Hypothalamus (tissue), 51 donors: ENCODE results near the gene FAM193B.
A peak's percentile ranks its signal among the peaks of the same experiment; 100 is the strongest.
"Not testable (repeated sequence)": the region's sequence is repeated elsewhere in the genome, so short reads cannot be mapped to it uniquely, and the experiment has no call there.

Experiments
- DNase-seq, 51 donors: peaks; one replicate each; lab custom pipeline; 2025; lab: John Stamatoyannopoulos, UW

FAM193B gene

DNA sequence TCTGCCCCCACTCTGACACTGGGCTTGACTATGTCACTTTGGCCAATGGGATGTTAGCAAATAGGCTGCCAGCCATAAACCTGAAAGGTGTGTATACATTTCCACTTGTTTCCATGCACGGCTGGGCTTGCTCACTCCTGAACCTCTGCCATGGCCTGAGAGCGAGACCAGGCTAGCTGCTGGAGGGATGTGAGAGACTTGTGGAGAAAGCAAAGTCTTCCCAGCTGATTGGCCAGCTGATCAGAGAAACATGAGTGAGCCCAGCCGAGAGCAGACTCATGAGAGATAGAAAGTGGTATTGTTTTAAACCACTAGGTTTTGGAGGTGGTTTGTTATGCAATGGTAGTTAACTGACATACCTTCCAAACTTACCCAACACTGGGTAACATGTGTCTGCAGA, 13.9 kb downstream of the FAM193B start:
- DNase-seq, result no peak

DNA sequence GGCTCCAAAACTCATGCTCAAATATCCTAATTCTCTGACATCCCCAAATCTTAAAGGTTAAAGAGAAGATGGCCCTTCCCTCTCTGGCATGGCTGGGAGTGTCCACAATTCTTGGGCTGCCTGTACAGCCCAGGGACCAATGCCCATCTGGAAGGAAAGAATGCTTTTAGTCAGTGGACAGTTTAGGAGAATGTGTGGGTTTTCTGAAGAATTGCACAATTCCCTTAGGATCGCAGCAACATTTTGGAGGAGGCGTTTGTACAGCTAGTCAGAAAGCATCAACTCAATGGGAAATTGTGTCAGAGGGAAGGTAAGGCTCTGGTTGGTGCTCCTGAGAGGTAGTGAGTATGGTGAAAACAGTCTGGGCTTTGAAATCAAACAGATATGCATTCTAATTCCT, 15.0 kb downstream of the FAM193B start:
- DNase-seq, result no peak

DNA sequence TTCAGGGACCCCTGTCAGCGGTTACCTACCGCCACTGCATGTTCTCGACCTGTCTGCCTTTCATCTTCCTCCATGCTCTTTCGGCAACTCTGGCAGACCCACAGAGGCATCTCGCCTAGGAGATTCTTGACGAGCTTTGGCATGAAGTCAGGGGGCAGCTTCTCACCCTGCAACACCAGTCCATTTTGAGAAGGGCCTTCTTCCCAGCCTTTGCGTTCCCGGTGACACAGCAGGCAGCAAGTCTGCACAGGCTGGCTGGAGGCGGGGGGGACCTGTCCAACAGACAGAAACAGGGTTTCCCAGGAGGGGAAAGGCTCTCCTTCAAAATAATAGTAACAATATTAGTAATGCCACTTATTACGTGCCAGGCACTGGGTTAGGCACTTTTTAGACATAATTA, 15.5 kb downstream of the FAM193B start:
- no peak for DNase-seq

DNA sequence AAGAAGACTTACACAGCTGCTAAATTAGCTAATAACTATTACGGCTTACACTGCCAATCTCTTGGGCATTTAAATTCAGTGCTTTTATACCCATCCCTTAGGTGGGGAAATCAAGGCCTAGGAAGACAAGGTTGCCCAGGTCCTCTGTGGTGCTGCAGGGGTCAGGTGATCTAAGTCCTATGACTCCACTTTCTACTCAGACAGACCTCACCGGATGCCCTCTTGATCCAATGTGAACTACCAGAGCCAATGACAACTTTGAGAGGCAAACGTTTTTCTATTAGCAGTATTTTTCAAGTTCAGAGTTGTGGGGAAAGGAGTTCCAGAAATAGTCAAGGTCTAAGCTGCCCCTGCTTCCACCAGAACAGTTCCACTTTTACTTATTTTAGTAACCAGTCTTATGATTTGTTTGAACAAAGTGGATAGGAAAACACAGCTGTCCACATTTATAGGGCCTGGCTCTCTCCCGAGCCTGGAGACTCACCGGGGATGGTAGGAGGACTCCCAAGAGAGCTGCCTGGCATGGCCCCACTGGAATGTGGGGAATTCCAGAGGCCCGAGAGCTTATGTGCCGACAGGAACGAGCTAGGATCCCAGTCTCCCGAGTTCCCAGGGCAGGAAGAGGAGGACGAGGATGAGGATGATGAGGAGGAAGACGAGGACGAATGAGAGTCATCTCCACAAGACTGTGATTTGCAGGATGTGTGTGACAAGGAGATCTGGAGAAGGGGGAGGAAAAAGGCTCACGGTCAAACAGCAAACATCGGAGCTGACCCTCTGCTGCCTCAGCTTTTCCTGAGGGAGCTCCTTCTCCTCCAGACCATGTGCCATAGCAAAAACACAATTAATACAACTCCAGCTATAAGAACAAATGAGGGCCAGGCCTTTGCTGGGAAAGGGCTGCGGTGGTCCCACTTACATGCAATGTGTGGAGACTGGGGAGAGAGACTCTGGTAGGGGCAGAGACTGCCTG, 16.7 kb downstream of the FAM193B start:
- no peak for DNase-seq

DNA sequence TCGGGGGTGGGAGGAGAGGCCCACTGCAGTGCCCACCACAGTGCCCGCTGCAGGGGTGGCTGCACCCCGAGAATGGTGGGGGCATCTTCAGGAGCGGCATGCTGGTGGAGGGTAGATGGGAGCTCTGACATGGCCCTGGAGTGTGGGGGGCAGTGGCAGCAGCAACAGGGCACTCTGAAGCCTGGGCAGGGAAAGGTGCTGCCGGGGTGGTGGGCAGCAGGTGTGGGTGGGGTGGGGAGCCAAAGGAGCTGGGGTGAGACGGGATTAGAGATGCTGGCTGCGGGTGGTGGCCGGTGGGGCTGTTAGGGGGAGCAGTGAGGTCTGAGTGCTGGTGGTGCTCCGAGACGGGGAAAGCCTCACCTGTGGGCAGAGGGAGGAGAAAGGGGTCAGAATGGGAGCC, 18.0 kb downstream of the FAM193B start:
- DNase-seq, result no peak

DNA sequence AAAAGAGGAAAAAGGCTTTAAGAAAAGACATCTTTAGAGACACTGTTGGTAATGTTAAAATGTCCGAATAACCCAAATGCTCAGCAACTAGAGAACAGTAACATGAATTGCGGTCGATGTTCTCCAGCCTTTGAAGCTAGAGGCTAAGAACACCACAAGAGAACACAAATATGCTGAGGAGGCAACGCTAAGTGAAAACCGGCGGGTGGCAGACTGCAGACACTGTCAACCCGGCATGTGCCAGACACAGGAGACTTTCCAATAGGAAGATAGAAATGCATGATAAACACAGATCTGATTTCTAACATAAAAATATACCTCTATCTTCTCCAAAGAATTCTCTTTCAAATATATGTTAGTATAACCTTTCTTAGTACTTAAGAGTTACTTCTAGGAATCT, 19.2 kb downstream of the FAM193B start:
- peak in 2 of 51 donors; percentile 3 to 34 for DNase-seq

DNA sequence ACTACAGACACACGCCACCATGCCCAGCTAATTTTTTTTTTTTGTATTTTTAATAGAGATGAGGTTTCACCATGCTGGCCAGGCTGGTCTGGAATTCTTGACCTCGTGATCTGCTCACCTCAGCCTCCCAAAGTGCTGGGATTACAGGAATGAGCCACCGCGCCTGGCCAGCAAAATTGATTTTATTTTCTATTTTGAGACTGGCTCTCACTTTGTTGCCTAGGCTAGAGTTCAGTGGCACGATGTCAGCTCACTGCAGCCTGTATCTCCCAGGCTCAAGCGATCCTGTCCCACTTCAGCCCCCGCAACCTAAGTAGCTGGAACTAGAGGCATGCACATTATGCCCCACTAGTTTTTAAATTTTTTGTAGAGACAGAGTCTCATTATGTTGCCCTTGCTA, 19.9 kb downstream of the FAM193B start:
- not testable (repeated sequence) for DNase-seq

DNA sequence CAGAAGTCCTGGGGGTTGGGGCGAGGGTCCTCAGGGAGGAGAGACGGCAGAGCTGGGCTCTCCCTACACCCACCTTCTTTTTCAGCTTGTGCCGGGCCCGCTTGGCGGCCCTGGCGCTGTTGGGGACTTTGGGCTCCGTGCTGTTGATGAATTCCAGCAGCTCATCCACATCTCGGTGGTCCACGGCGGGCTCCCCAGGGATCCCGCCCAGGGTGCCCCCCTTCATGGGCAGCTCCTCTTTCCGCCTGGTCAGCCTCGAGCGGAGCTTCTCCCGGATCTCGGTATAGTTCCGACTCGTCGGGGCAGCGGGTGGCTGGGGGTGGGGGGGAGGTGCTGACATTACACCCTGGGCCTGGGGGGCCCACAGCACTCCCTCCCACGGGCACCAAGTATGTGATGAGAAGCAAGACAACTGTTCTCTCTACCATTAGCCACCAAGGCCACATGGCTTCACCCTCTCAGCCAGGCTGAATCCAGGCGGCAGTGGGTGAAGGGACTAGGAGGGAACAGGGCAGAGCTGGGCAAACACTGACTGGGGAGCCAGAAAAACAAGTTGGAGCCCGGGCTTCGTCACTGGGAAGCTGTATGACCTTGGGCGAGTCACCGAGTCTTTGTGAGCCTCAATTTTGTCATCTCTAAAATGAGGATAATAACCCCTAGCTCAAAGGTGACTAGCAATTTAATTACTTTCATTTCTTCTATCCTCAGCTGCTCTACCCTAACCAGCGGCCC, 23.0 kb downstream of the FAM193B start:
- no peak for DNase-seq

DNA sequence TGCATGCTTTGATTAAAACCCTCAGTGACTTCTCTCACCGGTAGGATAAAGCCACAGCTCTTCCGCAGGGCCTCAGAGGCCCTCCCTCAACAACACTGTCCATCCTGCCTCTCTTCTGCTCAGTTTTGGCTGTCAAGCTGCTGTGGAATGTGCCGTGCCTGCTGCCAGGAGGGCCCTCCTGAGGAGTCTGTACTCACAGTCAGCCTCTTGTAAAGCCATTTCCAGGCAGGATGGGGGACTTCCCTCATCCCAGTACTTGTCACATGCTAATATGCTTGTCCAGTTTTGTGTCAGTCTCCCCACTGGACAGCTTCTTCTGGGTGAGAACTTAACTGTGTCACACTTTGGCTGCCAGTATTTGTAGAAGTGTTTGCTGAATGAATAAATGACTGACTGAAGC, 23.7 kb downstream of the FAM193B start:
- DNase-seq, result no peak

DNA sequence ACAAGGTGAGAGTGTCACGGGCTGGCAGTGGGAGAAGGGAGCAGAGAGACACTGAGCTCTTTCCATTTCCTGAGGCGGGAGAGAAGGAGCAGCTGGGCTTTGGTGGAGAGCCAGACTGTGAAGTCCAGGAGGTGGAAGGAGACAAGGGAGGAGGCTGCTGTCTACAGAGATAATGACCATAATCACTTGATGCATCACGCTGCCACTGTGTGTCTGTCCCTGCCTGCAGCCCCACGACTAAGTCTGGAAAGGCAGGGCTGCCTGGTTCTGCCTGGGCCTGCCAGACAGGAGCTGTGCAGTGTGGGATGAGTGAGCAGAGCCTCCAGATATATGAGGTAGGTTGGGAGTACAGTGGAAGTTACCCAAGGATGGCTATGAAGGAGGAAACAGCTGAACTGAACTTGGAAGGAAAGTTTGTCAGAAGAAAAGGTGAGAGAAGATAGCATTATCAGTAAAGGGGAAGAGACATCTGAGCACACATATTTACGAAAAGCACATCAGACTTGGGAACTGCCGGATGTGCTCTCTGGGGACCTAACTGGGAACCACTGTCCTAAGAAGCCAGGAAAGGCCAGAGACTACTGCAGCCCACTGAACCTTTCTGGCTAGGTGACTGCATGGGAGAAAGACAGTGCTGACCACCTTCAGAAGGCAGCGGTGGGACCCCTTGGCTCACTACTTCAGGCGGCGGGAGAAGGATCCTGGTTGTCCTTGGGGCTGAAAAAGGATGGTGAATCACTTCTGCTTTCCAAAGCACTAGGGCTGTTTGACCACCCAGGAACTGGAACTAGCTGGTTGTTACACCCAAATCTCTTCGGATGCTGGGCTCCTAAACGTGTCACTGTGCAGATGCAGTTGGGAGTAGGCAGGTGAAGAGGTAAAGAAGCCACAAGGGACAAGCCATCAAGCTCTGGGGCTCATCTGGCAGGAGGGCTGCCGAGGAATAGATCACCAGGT, 24.8 kb downstream of the FAM193B start:
- DNase-seq, result peak in 1 of 51 donors; percentile 51

DNA sequence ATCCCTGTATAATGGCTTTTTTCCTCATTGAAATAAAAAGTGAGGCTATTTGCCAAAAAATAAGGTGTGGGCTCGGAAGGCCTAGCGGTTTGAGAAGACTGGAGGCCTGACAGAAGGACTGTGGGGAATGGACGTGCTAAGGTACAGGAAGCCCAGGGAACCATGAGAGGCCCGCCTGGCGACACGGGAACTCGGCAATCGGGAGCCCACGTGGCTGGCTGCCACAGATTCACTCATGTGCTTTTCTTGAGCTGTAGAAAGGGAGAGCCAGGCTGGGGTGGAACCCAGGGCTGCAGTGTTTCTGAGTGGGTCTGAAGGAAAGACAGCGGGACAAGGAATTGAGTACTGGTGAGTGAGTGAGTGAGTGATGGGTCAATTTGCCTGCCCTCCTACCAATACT, 25.7 kb downstream of the FAM193B start:
- no peak for DNase-seq

DNA sequence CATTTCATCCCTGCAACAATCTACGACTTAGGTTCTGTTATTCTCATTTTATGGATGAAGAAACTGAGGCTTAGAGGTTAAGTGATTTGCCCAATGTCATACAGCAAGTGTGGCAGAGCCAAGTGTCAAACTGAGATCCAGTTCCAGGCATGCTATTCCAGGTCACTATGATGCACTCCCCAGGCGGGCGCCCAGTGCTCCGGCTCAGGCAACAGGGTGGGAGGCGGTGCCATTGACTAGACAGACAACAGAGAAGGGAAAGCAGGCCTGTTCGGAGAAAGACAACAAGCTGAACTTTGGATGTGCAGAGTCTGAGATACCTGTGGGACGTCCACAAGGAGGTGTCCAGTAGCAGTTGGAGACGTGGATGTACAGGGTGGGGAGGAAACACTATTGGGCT, 26.8 kb downstream of the FAM193B start:
- no peak for DNase-seq

DNA sequence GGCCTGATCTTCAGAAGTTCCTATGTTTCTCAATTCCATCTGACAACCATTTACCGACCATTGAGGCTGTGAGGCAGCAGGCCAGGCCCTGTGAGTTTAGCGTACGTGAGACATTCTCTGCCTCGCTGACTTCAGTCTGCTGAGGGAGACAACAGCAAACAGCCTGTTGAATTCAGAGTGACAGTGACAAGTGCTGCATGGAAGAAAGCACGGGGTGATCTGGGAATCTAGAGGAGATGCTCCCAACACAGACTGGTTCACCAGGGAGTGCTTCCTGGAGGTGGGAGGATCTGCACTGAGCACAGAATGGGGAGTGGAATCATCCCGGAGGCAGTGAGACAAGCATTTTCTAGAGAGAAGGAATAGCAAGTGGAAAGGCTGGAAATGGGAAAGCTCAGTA, 27.6 kb downstream of the FAM193B start:
- no peak for DNase-seq

DNA sequence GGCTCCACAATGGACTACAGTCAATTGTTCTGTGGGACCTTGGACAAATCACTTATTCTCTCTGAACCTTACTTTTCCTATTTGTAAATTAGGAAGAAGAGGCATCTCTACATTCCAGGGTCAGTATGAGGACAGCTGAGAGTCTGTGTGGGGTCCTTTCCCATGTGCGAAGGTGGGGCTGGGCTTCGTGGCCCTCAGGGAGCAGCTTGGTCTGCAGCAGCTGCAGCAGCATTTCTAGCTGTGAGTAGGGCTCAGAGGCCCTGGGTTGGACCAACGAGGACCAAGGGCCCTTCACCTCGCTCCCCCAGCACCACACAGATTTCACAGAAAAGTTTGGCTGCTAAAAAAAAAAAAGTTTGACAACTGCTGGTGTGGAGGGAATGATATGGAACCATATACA, 28.2 kb downstream of the FAM193B start:
- DNase-seq, result no peak

DNA sequence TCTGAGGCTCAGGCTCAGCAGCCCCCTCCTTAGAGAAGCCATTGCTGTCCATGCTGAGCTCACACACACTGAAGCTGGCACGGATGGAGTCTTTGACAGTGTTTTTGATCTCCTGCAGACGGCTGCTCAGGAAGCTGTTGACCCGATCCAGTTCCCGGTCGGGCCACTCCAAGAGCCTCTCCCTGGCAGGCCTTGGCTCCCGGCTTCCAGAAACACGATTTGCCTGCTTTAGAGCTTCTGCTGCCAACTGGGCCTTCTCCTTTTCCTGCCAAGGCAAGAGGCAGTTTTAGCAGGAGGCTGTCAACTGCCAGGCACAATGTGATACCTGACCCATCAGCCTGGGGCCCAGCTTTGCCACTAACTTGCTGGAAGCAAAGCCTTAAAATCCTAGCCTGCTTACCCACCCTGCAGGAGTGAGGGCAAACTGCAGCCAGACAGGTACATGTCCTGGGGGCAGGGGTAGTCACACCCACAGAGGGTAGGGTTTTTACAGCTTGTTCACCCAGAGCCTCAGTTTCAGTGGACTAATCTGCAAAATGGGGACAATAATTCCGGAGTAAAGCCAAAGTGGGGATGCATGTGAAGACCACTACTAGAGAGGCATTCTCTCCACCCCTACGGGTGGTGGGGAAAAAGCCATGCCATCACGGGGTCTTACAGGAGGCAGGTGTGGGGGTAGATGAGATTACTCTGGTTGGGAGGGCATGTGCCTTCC, 29.3 kb downstream of the FAM193B start:
- peak in 2 of 51 donors; percentile 15 to 22 for DNase-seq

DNA sequence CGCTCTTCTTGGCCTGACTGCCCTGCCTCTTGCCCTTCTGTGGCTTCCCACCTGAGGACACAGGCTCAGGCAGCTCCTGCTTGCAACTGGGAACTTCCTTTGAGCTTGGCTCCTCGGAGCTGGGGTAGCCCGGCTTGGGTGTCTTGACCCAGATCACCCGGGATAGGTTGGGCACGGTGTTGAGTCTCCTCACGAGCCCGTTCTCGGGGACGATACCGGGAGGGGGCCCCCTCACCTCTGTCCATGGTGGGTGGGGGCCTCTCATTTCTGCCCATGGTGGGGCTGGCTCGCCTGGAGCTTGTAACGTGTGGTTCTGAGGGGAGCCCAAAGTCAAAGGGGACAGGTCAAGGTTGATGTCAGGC, 29.8 kb downstream of the FAM193B start:
- DNase-seq, result no peak

DNA sequence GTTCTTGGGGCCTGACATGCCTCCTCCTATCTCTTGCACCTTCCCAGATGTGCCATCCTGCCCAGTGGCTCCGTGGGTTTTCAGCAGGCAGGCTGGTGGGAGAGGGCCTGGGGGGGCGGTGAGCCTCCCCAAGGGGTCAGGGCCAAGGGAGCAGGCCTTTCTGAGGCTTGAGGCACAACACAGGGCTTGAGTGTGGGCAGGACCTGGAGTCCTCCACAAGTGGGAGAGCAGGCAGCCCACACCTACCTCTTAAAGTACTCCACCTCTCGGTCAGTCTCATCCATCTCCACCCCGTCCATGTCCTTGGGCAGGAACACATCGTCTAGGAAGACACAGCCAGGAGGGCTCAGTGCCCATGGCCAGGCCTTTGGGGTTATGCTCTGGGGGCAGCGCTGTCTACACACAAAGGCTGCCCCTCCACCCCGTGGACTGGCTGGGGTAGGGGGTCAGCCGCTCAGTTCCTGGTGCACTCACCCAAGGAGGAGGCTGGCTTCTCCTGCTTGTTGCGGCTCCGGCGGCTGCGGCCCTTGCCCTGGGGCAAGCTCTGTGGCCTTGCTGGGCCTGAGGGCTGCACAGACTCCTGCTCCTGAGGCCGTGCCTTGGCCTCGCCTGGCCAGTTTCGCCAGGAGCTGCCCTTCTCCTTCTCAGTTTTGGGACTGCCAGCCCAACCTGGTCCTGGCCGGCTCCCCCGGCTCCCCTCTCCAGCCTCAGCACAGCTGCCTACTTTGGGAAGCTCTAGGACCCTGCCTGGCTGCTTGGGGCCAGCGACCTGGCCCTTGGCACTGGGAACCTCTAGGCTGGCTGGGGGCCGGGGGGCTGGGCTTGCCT, 30.4 kb downstream of the FAM193B start:
- DNase-seq, result no peak

DNA sequence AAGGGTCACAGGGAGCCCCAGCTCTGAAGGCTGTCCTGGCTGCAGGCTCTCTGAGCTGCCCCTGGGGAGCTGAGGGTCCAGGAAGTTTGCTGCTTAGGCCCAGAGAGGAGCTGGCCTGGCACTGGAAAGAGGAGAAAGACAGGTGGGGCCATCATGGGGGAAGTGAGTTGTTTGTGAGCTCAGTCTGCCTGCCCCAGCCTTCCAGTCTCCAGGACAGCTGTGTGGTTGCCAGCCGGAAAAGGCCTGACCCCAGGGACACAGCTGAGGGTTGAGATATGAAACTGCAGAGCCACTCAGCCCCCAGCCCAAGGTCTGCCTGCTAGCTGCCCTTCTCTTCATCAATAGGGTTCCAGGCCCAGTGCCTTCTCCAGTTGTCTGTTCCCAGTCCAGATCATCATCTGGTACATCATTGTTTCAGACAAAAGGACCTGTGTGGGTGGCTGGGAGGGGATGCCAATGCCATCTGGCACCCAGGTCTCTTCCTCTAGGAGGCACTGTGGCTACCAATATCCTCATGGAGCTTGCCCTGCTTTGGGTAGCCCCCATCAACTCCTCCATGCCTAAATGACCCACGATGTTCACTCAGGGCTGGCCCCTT, 33.3 kb downstream of the FAM193B start:
- peak in 3 of 51 donors; percentile 17 to 36 (median 28) for DNase-seq

DNA sequence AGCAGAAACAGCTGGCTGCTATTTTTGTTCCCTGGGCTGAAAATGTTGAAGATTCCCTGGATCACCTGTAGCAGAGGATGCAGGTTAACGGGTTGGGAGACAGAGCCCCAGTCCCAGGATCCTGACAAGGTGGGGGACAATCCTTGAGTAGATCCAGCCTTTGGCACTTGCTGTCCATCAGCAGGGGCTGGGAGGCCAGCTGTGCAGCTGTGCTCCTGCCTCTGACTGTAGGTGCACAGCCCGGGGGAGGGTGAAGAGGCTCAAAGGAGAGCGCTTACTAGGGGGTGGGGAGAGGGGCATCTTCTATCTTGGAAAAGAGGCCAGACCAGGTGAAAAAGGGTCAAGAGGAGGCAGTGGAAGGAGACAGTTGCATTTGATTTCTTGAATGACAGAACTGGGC, 34.1 kb downstream of the FAM193B start:
- DNase-seq, result no peak
